ENCODE data around the gene TMEM39A.

The TMEM39A gene

DNA sequence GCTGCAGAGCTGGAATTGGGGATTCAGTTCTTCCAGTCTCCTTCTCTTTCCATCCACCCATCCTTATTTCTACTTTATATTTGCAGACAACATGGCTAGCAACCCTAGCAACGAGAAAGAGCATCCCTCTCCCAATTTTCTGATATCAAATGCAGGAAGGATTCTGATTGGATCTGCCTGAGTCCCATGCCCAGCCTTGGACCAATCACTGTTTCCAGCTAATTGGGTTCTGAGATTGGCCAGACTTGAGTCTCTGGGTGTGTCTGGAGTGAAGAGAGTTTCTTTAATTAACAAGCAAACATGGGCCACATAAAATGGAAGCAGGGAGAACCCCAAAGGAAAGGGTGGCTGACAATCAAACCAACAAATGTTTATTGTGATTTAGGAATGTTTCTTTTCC is 60.6 kb downstream of the TMEM39A start:
- FAIRE-seq (no peak), DNase-seq (ENCODE audit: extremely low spot score, insufficient read length, low read depth) (no peak)

DNA sequence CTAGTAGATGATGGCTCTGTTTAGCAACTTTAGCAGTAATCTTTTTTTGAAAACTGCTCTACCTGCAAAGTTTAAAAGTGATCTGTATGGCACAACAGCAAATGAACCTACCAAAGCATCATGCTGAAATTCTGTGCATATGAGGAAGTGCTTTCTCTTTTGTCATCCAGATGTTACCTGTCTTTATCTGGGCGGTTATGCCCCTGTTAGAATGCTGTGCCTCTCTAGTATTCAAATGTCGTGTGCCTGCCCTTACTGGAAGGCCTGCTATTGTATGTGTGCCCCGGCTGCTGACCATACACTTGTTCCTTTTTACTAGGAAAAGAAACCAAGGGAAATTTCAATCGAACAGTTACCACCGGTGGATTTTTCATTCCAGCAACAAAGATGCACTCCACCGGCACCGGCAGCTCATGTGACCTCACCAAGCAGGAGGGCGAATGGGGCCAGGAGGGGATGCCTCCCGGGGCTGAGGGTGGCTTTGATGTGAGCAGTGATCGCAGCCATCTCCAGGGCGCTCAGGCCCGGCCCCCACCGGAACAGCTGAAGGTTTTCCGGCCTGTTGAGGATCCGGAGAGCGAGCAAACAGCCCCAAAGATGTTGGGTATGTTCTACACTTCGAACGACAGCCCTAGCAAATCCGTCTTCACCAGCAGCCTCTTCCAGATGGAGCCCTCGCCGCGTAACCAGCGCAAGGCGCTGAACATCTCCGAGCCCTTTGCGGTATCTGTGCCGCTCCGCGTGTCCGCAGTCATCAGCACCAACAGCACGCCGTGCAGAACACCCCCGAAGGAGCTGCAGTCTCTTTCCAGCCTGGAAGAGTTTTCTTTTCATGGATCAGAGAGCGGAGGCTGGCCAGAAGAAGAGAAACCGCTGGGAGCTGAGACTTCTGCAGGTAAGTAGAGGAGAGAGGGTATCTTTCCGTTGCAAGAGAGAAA is 61.6 kb downstream of the TMEM39A start:
- FAIRE-seq: peak; percentile 81
- no peak for DNase-seq (ENCODE audit: extremely low spot score, insufficient read length, low read depth)

DNA sequence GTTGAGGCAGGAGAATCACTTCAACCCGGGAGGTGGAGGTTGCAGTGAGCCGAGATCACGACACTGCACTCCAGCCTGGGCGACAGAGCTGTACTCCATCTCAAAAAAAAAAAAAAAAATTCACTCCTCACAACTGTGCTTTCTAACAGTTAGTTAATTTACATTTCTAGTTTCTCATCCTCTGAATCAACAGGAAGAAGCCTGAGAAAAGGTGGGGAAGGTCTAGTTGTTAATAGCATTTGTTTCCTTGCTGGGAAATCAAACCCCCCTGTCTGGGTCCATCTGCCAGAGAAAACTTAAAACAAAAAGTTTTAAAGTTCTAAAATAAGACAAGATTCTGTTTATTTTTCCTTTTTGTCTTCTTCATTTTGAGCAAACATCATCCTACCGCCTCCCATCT is 62.3 kb downstream of the TMEM39A start:
- FAIRE-seq: peak; percentile 70
- DNase-seq (ENCODE audit: extremely low spot score, insufficient read length, low read depth): no peak

DNA sequence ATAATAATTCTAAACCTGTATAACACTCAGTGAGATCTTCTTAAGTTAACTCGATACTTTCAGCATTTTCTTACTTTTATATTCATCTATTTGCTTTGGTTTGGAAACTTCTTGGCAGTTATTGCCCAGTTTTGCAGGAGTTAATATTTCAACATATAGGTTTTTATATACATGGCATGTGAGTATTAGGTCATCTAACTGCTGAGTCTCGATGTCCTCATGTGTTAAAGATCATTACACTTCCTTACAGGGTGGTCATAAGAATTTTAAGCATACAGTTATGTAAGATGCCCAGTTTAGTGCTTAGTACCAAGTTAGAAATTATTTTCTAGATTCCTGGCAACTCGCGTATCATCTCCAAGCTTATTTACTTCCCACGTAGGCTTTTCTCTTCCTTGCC is 62.9 kb downstream of the TMEM39A start:
- DNase-seq (ENCODE audit: extremely low spot score, insufficient read length, low read depth) (no peak), FAIRE-seq (no peak)

DNA sequence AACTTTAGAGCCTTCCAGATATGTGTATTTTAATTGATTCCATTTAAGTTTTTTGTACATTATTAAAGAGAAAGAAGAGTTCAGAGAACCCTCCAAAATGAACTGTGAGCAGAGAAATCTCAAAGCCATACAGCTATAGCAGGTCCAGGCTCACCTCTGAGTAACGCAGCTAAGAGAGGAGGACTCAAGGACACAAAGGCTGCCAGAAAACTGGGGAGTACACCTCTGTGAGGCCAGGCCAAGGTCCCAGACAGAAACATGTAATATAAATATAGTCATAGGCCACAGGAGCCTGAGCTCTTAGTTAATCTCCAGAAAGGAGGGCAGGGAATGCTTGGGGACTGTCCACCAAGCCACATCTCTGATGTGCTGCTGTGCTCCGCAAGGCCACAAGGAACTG is 66.5 kb downstream of the TMEM39A start:
- DNase-seq (ENCODE audit: extremely low spot score, insufficient read length, low read depth) (no peak), FAIRE-seq (no peak)

DNA sequence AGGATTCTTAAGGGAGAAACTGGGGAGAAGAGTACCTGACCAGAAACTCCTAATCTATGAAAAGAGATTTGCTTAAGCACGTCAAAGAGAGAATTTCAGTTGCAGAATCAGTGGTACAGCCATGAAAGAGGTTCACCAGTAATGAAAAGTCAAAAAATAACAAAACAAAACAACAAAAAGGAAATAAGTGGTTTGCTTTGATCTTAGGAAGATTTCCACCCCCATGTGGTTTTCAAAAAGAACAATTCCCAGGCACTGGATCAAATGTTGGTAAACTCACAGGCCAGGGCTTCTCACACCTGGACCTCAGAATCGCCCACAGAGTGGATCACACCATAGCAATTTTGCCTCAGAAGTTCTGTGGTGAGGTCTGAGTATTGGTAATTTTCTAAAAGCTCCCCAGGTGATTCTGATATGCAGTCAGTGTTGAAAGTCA is 67.5 kb downstream of the TMEM39A start:
- no peak for DNase-seq (ENCODE audit: extremely low spot score, insufficient read length, low read depth)
- FAIRE-seq: peak; percentile 80

DNA sequence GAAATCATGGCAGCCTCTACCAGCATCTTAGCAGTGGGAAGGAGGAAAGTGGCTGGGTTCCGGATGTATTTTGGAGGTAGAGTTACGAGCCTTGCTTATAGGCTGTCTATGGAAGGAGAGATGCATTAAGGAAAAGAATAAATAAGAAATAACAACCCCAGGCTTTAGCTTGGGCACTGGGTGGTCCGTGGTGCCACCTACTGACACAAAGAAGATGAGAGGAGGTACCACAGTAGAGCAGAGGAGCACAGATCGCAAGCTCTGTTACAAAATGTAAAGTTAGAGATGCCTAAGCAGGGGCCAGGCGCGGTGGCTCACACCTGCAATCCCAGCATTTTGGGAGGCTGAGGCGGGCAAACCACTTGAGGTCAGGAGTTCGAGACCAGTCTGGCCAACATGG is 74.8 kb downstream of the TMEM39A start:
- FAIRE-seq: no peak

DNA sequence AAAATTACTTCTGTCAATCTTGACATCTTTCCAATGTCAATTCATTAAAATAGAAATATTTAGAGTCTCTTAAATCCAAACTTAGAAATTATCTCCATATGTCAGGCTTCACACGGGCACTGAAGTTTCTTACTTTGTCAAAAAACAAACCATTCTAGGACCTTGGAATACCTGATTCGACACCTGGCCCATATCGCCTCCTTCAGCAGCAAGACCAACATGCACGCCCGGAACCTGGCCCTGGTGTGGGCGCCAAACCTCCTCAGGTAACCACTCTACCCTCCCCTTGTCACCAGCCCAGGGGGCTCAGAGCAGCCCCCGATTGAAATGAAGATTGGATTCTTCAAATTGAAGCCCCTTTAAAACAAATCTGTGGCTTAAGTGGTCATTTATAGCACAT is 81.3 kb downstream of the TMEM39A start:
- FAIRE-seq: no peak
- no peak for DNase-seq (ENCODE audit: extremely low spot score, insufficient read length, low read depth)

More for the DNA sequence above, 74.8 kb downstream of the TMEM39A start:
- no peak for DNase-seq (ENCODE audit: extremely low spot score, insufficient read length, low read depth)

DNA sequence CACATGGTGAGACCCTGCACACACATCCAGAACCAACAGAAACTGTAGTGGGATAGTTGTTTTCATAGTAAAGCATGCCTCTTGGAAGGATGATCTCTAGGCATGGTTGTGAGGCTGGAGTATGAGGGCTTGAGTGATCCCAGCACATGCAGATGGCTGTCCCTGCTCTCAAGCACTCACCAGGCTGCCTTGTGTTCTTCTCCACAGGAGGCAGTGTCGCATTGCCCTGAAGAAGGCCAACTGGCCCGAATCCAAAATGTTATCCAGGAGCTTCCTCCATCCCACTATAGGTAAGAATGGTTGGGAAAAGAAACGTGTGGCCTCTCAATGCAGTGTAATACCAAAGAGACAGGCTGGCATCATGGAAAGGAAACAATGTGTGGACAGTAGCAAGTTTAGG is 82.7 kb downstream of the TMEM39A start:
- DNase-seq (ENCODE audit: extremely low spot score, insufficient read length, low read depth) (no peak), FAIRE-seq (no peak)
